Measurements from ENCODE around the gene LYPLA2.

DNA sequence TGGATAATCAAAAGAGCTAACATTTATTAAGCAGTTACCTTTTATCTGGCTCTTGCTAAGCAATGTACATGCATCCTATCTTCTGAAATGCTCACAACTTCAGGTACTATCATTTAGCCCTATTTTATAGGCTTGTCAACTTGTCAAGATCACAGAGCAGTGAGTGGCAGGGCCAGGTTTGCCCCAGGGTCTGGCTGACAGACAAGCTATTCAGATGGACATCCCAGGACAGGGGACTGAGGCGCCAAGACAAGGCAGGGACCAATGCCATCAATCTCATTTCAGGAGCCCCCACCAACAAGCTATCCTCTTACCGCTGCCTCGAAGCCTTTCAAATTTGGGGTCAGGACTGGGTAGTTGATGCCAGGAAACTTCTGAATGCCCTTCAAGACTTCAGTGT, 25.4 kb downstream of the LYPLA2 start:
- no peak for TF ChIP-seq CTCF (conservative IDR thresholded peaks at IDR 0.05; ENCODE audit: low read depth in 2 of 2)
- no peak for TF ChIP-seq POLR2AphosphoS5 (IDR thresholded peaks at IDR 0.05; ENCODE audit: low read depth)
- no peak for TF ChIP-seq NANOG (IDR thresholded peaks at IDR 0.05; ENCODE audit: borderline replicate concordance)
- no peak for TF ChIP-seq CREB1 (CRISPR knock-in tag; IDR thresholded peaks at IDR 0.05; ENCODE audit: low read depth)
- TF ChIP-seq EZH2 (IDR thresholded peaks at IDR 0.05; ENCODE audit: low read depth, unreplicated experiment) = no peak
